ENCODE results near the gene F2. TPM values are rescaled to one million over a fixed set of nuclear protein-coding genes. Genes with fewer than 3 reads are reported as not detected.

F2 gene
- total and polyA plus RNA-seq, 2 of the 13 experiments (the other 11 are each of a cell fraction or from before 2014, with no cell fraction given), result 330 to 801 TPM

DNA sequence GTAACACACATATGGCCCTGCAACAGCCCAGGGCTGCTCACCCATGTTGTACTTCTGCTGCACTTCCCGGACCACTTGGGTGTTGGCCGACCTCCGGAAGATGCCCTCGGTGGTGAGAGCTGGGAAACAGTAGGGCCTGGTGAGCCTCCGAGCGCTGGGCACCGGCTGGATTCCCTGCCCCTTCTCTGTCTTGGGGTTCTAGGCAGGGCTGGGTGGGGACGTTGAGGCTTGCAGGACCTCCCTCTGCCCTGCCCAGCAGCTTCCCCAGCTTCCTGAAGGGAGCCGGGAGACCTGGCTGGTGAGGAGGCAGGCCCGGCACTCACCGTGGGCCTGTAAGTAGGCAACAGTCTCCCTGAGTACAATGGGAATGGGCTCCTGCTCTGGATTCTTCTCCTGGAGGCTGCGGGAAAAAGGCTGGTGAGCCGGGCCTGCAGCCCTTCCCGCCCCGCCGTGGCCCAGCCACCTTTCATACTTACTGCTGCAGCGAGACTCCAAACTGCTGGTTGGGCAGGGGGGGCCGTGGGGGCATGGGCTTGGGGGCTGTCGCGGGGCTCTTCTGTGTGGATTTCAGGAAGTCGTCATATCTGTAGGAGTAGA lies 38.8 kb upstream of the F2 start:
- TF ChIP-seq ZNF607 (CRISPR knock-in tag; IDR thresholded peaks at IDR 0.05; ENCODE audit: borderline replicate concordance), result no peak
- no peak for TF ChIP-seq NFE2L1 (CRISPR knock-in tag; IDR thresholded peaks at IDR 0.05; ENCODE audit: borderline replicate concordance)
- TF ChIP-seq TOE1 (CRISPR knock-in tag; IDR thresholded peaks at IDR 0.05), result no peak
- TF ChIP-seq NBN (conservative IDR thresholded peaks at IDR 0.05), result no peak
- TF ChIP-seq ZNF253 (CRISPR knock-in tag; IDR thresholded peaks at IDR 0.05; ENCODE audit: borderline replicate concordance), result no peak
- no peak for TF ChIP-seq MED13 (CRISPR knock-in tag; IDR thresholded peaks at IDR 0.05)
- no peak for TF ChIP-seq CCDC6 (CRISPR knock-in tag; IDR thresholded peaks at IDR 0.05)
- no peak for TF ChIP-seq BRD4 (CRISPR knock-in tag; IDR thresholded peaks at IDR 0.05)
- no peak for TF ChIP-seq STAT6 (CRISPR knock-in tag; IDR thresholded peaks at IDR 0.05; ENCODE audit: borderline replicate concordance)
- no peak for TF ChIP-seq HIVEP1 (CRISPR knock-in tag; IDR thresholded peaks at IDR 0.05)
- TF ChIP-seq, protein P1, sequence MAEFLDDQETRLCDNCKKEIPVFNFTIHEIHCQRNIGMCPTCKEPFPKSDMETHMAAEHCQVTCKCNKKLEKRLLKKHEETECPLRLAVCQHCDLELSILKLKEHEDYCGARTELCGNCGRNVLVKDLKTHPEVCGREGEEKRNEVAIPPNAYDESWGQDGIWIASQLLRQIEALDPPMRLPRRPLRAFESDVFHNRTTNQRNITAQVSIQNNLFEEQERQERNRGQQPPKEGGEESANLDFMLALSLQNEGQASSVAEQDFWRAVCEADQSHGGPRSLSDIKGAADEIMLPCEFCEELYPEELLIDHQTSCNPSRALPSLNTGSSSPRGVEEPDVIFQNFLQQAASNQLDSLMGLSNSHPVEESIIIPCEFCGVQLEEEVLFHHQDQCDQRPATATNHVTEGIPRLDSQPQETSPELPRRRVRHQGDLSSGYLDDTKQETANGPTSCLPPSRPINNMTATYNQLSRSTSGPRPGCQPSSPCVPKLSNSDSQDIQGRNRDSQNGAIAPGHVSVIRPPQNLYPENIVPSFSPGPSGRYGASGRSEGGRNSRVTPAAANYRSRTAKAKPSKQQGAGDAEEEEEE (CRISPR knock-in tag; IDR thresholded peaks at IDR 0.05; ENCODE audit: borderline replicate concordance), result no peak
- peaks cover 13% of the 10 kb centered on the region for H3K4me1 ChIP-seq (ENCODE audit: insufficient read depth, low read length)
- H4K20me1 ChIP-seq (ENCODE audit: insufficient read depth, low read length), result no peaks in the 10 kb centered on the region
- ChIA-PET CTCF (ENCODE audit: low intra/inter-chr PET ratio, low total read pairs) (no interaction called here), POLR2A (interaction anchor here (1.2 kb wide), 1 partner anchor 39 kb away, joined by 3 read pairs; the partner anchor contains the start of gene F2)
- in situ Hi-C loops (cut with HindIII; ENCODE audit: extremely low pct_ligation_motif_present, low pct_unique_long_range_greater_than_20kb), result no loop called here
- WGBS (ENCODE audit: low lambda C conversion rate), result 97% methylated on average over 4 of the region's 21 CpGs
- intact Hi-C loops (cut with micrococcal nuclease; ENCODE audit: unreplicated experiment), result no loop called here
- H3K36me3 ChIP-seq (replicated peaks in 1 of 2; ENCODE audit: control insufficient read depth in 1 of 2, insufficient read depth in 2 of 2, low read length in 2 of 2), result peaks cover 27 to 50% of the 10 kb centered on the region in 2 experiments
- DNase-seq (ENCODE audit: low spot score) (no peak), ATAC-seq (no peak), FAIRE-seq (no peak)
- H2AFZ ChIP-seq (ENCODE audit: low read length), result no peak overlapping the region
- BruUV-seq (replicated peaks), result no TSS peak
- no peak overlapping the region for H3K4me2 ChIP-seq (ENCODE audit: low read depth, low read length)
- H3K79me2 ChIP-seq (ENCODE audit: insufficient read depth, low read length), result no peaks in the 10 kb centered on the region
- H3K9me3 ChIP-seq (ENCODE audit: low read length), result no peaks in the 10 kb centered on the region
- no peaks in the 10 kb centered on the region for H3K27me3 ChIP-seq (ENCODE audit: control insufficient read depth in 1 of 2, insufficient read depth in 2 of 2, low read length in 2 of 2)
- H3K4me3 ChIP-seq (replicated peaks in 1 of 3; ENCODE audit: insufficient read depth in 1 of 3, low read depth in 2 of 3, low read length in 3 of 3), result no peak overlapping the region
- no peak overlapping the region for H3K27ac ChIP-seq (ENCODE audit: extremely low read length, insufficient read depth, low read length)
- H3K9ac ChIP-seq (ENCODE audit: insufficient read depth, low read depth, low read length), result no peak overlapping the region
